H9 (cell line): ENCODE data around the gene CERS1. TPM values are rescaled to one million over a fixed set of nuclear protein-coding genes. Genes with fewer than 3 reads are reported as not detected.

Source experiments
- DNase-seq: peaks from one replicate; pipeline ENCODE4 v3.0.0-alpha.2; 2017
- H2AFZ ChIP-seq: one replicate; pipeline ENCODE4 v1.6.1; 2013; ENCODE audit warnings: mild to moderate bottlenecking, low read length, control low read depth, moderate library complexity
- H2AK5ac ChIP-seq: 2 replicates; pipeline ENCODE4 v1.6.1; 2013; ENCODE audit warnings: low read length, control low read depth, mixed read lengths; ENCODE audit not compliant: insufficient read length
- H2BK120ac ChIP-seq: one replicate; pipeline ENCODE4 v1.6.1; 2013; ENCODE audit warnings: low read depth, mild to moderate bottlenecking, low read length, control low read depth, inconsistent platforms; ENCODE audit not compliant: poor library complexity, severe bottlenecking
- H2BK12ac ChIP-seq: 2 replicates; pipeline ENCODE4 v1.6.1; 2013; ENCODE audit warnings: low read length, control low read depth, mixed read lengths, low read depth; ENCODE audit not compliant: insufficient read length
- H2BK15ac ChIP-seq: 2 replicates; pipeline ENCODE4 v1.6.1; 2013; ENCODE audit warnings: low read depth, low read length, control low read depth
- H2BK20ac ChIP-seq: one replicate; pipeline ENCODE4 v1.6.1; 2013; ENCODE audit warnings: low read depth, mild to moderate bottlenecking, low read length, control low read depth, inconsistent platforms; ENCODE audit not compliant: poor library complexity, severe bottlenecking
- H2BK5ac ChIP-seq: 2 replicates; pipeline ENCODE4 v1.6.1; 2013; ENCODE audit warnings: low read length, control low read depth, mixed read lengths; ENCODE audit not compliant: insufficient read length
- H3K14ac ChIP-seq: 2 replicates; pipeline ENCODE4 v1.6.1; 2013; ENCODE audit warnings: low read length, control low read depth; ENCODE audit not compliant: insufficient read depth
- H3K18ac ChIP-seq: 2 replicates; pipeline ENCODE4 v1.6.1; 2013; ENCODE audit warnings: low read depth, mild to moderate bottlenecking, mixed read lengths, low read length, control low read depth; ENCODE audit not compliant: insufficient read length
- H3K23ac ChIP-seq: 2 replicates; pipeline ENCODE4 v1.6.1; 2013; ENCODE audit warnings: low read length, control low read depth, mixed read lengths, low read depth; ENCODE audit not compliant: insufficient read length
- H3K23me2 ChIP-seq: 2 replicates; pipeline ENCODE4 v1.6.1; 2013; ENCODE audit warnings: low read depth, mild to moderate bottlenecking, mixed read lengths, low read length, control low read depth; ENCODE audit not compliant: insufficient read length, poor library complexity, severe bottlenecking
- H3K27ac ChIP-seq: 2 replicates; pipeline ENCODE4 v1.5.1; 2013; ENCODE audit warnings: low read length, control low read depth, mixed read lengths, low read depth; ENCODE audit not compliant: insufficient read length
- H3K27me3 ChIP-seq: 2 replicates; pipeline ENCODE4 v1.6.1; 2013; ENCODE audit warnings: low read length, control low read depth, inconsistent platforms; ENCODE audit not compliant: insufficient read depth
- H3K4ac ChIP-seq: 2 replicates; pipeline ENCODE4 v1.6.1; 2013; ENCODE audit warnings: low read depth, mild to moderate bottlenecking, control low read depth, inconsistent platforms, low read length, moderate library complexity
- H3K4me1 ChIP-seq: 2 replicates; pipeline ENCODE4 v1.6.1; 2013; ENCODE audit warnings: low read length, control low read depth, inconsistent platforms; ENCODE audit not compliant: insufficient read depth
- H3K4me2 ChIP-seq: 2 replicates; pipeline ENCODE4 v1.6.1; 2013; ENCODE audit warnings: low read length, control low read depth, mixed read lengths; ENCODE audit not compliant: insufficient read length, insufficient read depth
- H3K56ac ChIP-seq: 2 replicates; pipeline ENCODE4 v1.6.1; 2013; ENCODE audit warnings: low read depth, mild to moderate bottlenecking, mixed read lengths, low read length, control low read depth; ENCODE audit not compliant: insufficient read length
- H3K79me1 ChIP-seq: 2 replicates; pipeline ENCODE4 v1.6.1; 2013; ENCODE audit warnings: low read depth, mild to moderate bottlenecking, moderate library complexity, low read length, control low read depth, inconsistent platforms; ENCODE audit not compliant: insufficient read depth, poor library complexity, severe bottlenecking
- H3K79me2 ChIP-seq: 2 replicates; pipeline ENCODE4 v1.6.1; 2013; ENCODE audit warnings: low read length, control low read depth, inconsistent platforms; ENCODE audit not compliant: insufficient read depth
- H3K9ac ChIP-seq: 2 replicates; pipeline ENCODE4 v1.6.1; 2013; ENCODE audit warnings: low read length, control low read depth, mixed read lengths; ENCODE audit not compliant: insufficient read length; ENCODE audit errors: extremely low read depth
- H3K9me3 ChIP-seq: one replicate; pipeline ENCODE4 v1.6.1; 2013; ENCODE audit warnings: low read depth, low read length, inconsistent platforms; ENCODE audit not compliant: control insufficient read depth
- H3T11ph ChIP-seq: one replicate; pipeline ENCODE4 v1.6.1; 2013; ENCODE audit warnings: mild to moderate bottlenecking, low read length, control low read depth, inconsistent platforms
- H4K20me1 ChIP-seq: one replicate; pipeline ENCODE4 v1.6.1; 2013; ENCODE audit not compliant: control insufficient read depth, insufficient read length, insufficient read depth
- H4K5ac ChIP-seq: 2 replicates; pipeline ENCODE4 v1.6.1; 2013; ENCODE audit warnings: low read depth, mild to moderate bottlenecking, mixed read lengths, low read length, control low read depth; ENCODE audit not compliant: insufficient read length
- H4K8ac ChIP-seq: replicated peaks from 2 replicates; pipeline ENCODE4 v1.6.1; 2013; ENCODE audit warnings: low read length, control low read depth, mixed read lengths, low read depth; ENCODE audit not compliant: insufficient read length
- H4K91ac ChIP-seq: 2 replicates; pipeline ENCODE4 v1.6.1; 2013; ENCODE audit warnings: low read depth, mild to moderate bottlenecking, moderate library complexity, mixed read lengths, low read length, control low read depth; ENCODE audit not compliant: insufficient read length
- H3K27ac Mint-ChIP-seq, 3 experiments: 2 replicates in 2 of 3; 3 replicates in 1 of 3; pipeline ENCODE4 v1.8.0; 2020 to 2021; ENCODE audit warnings: mixed read lengths in 3 of 3, mild to moderate bottlenecking in 1 of 3, moderate library complexity in 1 of 3
- H3K27me3 Mint-ChIP-seq: 2 replicates; pipeline ENCODE4 v1.8.0; 2021; ENCODE audit warnings: low read depth, mild to moderate bottlenecking, moderate library complexity, mixed read lengths
- H3K36me3 Mint-ChIP-seq, 3 experiments: 2 replicates in 2 of 3; 3 replicates in 1 of 3; pipeline ENCODE4 v1.8.0; 2020 to 2021; ENCODE audit warnings: low read depth in 3 of 3, mixed read lengths in 3 of 3; ENCODE audit not compliant: insufficient read depth in 1 of 3
- H3K4me1 Mint-ChIP-seq, 2 experiments: 2 replicates each; pipeline ENCODE4 v1.8.0; 2020; ENCODE audit warnings: mixed read lengths in 2 of 2
- H3K4me3 Mint-ChIP-seq, 2 experiments: 2 replicates in 1 of 2; 3 replicates in 1 of 2; pipeline ENCODE4 v1.8.0; 2020 to 2021; ENCODE audit warnings: mild to moderate bottlenecking in 2 of 2, mixed read lengths in 2 of 2, moderate library complexity in 1 of 2
- H3K9me3 Mint-ChIP-seq, 2 experiments: 2 replicates in 1 of 2; 3 replicates in 1 of 2; pipeline ENCODE4 v1.8.0; 2020; ENCODE audit warnings: mild to moderate bottlenecking in 2 of 2, mixed read lengths in 2 of 2, moderate library complexity in 1 of 2
- WGBS: extraction: QIAGEN DNeasy Blood & Tissue Kit; methylation state at CpG from one replicate; pipeline ENCODE4 v1.1.7; 2013; ENCODE audit warnings: missing lambda C conversion rate, low lambda C conversion rate, mixed read lengths; ENCODE audit not compliant: insufficient read length; ENCODE audit errors: extremely low coverage; 5-methylcytosine and 5-hydroxymethylcytosine counted together
- total RNA-seq: library from RNA; stranded (reverse); gene quantifications from 2 replicates; pipeline ENCODE4 v1.2.1, GENCODE V29; 2021
- TF ChIP-seq, protein P1 (sequence below): fragments of 200-600 bp; sonication (generic); conservative IDR thresholded peaks from 3 replicates; pipeline ENCODE4 v1.8.0; 2021; ENCODE audit warnings: antibody characterized with exemption, mild to moderate bottlenecking

The CERS1 gene
- total RNA-seq, 1 experiment from 2014 or later = 19.3 TPM

- H3K27ac ChIP-seq = no peak overlapping the region
- H3K4me1 Mint-ChIP-seq = peaks cover 0 to 5% of the 10 kb centered on the region in 2 experiments; a peak in 2 of 4 replicates
- H3K23ac ChIP-seq = no peak overlapping the region
- DNase-seq = no peak
- no CpG with 5 or more reads among the region's 12 CpGs for WGBS
- H2BK5ac ChIP-seq = no peak overlapping the region
- no peaks in the 10 kb centered on the region for H3K79me1 ChIP-seq
- H3K79me2 ChIP-seq = no peaks in the 10 kb centered on the region
- H3K9me3 Mint-ChIP-seq = no peaks in the 10 kb centered on the region
- no peak overlapping the region for H3K14ac ChIP-seq
- no peak overlapping the region for H3K4me3 Mint-ChIP-seq
- no peak overlapping the region for H2BK15ac ChIP-seq
- H3K9ac ChIP-seq = no peak overlapping the region
- H3K23me2 ChIP-seq = no peaks in the 10 kb centered on the region
- H2BK120ac ChIP-seq = no peak overlapping the region
- H2BK20ac ChIP-seq = no peak overlapping the region
- no peak overlapping the region for H3K18ac ChIP-seq
- H4K5ac ChIP-seq = no peak overlapping the region
- no peak overlapping the region for H3K56ac ChIP-seq
- no peaks in the 10 kb centered on the region for H3K9me3 ChIP-seq
- no peak overlapping the region for H3T11ph ChIP-seq
- no peak overlapping the region; a peak in 1 of 7 replicates for H3K27ac Mint-ChIP-seq
- no peaks in the 10 kb centered on the region for H3K27me3 Mint-ChIP-seq
- peaks cover 29 to 82% (median 79%) of the 10 kb centered on the region in 3 experiments; a peak in 6 of 7 replicates for H3K36me3 Mint-ChIP-seq
- H3K4me2 ChIP-seq = no peak overlapping the region
- TF ChIP-seq, protein P1, sequence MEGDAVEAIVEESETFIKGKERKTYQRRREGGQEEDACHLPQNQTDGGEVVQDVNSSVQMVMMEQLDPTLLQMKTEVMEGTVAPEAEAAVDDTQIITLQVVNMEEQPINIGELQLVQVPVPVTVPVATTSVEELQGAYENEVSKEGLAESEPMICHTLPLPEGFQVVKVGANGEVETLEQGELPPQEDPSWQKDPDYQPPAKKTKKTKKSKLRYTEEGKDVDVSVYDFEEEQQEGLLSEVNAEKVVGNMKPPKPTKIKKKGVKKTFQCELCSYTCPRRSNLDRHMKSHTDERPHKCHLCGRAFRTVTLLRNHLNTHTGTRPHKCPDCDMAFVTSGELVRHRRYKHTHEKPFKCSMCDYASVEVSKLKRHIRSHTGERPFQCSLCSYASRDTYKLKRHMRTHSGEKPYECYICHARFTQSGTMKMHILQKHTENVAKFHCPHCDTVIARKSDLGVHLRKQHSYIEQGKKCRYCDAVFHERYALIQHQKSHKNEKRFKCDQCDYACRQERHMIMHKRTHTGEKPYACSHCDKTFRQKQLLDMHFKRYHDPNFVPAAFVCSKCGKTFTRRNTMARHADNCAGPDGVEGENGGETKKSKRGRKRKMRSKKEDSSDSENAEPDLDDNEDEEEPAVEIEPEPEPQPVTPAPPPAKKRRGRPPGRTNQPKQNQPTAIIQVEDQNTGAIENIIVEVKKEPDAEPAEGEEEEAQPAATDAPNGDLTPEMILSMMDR = no peak
- no peak overlapping the region for H3K4ac ChIP-seq
- no peak overlapping the region for H4K8ac ChIP-seq
- H2AFZ ChIP-seq = no peak overlapping the region
- no peak overlapping the region for H4K91ac ChIP-seq
- H3K27me3 ChIP-seq = no peaks in the 10 kb centered on the region
- no peaks in the 10 kb centered on the region for H3K4me1 ChIP-seq
- no peak overlapping the region for H2AK5ac ChIP-seq
- no peaks in the 10 kb centered on the region for H4K20me1 ChIP-seq
- H2BK12ac ChIP-seq = no peak overlapping the region
Measured at GRCh38 chr19:18861917-18862316, 34.0 kb downstream of the CERS1 start.
